Measurements from ENCODE around the gene TUBA4A.

- TF ChIP-seq CTCF (IDR thresholded peaks at IDR 0.05; ENCODE audit: insufficient read depth, low read length) = no peak
- no peak for TF ChIP-seq REST (IDR thresholded peaks at IDR 0.05; ENCODE audit: insufficient replicate concordance, low read depth)
These were observed 4.9 kb downstream of the TUBA4A start for GRCh38 chr2:219248845-219249202.
